ENCODE data around the gene RABGAP1.

Gene RABGAP1

DNA sequence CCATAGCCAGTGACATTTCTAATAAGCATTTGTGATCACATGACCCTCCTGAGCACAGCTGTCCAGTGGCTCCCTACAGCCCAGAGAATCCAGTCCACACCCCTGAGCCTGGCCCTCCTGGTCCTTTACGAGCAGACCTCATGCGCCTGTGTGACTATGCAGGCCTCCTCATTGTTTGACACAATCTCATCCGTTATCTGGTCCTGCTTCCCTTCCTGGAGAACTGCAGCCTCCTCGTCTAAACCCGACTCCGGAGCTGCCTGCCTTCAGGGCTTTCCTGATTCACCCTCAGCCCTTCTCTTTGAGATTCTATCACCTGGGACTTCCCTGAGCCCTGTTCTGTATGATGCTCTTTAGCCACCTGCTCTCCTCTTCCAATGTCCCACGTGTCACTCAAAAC is 172.4 kb downstream of the RABGAP1 start:
- Histone ChIP-seq H3K4me3 (ENCODE audit: low read length) (no peak overlapping the region), H3K9me3 (ENCODE audit: control insufficient read depth, low read length) (no peaks in the 10 kb centered on the region), H3K27me3 (ENCODE audit: control insufficient read depth, insufficient read depth, low read length) (no peaks in the 10 kb centered on the region), H3K36me3 (ENCODE audit: control insufficient read depth, insufficient read depth, low read length) (no peaks in the 10 kb centered on the region), H3K4me1 (ENCODE audit: control insufficient read depth, insufficient read depth, low read length) (peaks cover 8% of the 10 kb centered on the region), H3K9ac (ENCODE audit: low read length) (no peak overlapping the region)

DNA sequence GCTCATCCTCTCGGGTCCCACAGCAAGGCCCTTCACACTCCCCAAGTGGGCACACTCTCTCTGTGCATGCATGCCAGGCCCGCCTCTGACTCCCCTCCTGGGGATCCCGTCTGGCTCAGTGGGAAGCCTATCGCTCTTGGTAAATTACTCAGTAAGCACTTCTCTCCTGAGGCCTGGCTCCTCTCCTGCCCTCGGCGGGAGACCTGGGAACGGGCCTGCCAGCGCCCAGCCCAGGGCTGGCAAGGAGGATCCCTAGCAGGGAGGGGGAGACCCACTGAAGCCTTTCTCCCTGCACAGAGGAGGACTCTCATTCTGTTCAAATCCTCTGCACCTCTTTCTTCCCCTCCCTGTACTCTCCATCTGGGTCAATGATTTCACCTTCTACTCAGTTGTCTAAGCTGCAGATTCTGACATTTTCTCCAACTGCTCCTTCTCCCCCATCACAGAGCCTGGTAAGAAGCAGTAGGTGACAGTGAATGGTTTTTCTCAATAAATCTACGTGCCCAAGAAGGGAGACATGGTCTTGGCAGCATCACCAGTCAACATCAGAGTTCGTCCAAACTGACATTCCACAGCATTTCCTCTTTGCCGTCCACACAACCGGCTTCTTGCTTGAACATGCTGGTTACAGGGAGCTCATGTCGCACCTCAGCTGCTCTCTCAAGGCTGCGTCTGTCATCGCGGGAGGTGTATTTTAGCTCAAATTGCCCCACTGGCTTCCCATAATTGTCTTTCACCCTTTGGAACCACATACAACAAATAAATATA is 174.5 kb downstream of the RABGAP1 start:
- Histone ChIP-seq H3K9me3 (ENCODE audit: control insufficient read depth, low read length) (no peaks in the 10 kb centered on the region), H3K4me3 (ENCODE audit: low read length) (no peak overlapping the region), H3K4me1 (ENCODE audit: control insufficient read depth, insufficient read depth, low read length) (peaks cover 8% of the 10 kb centered on the region), H3K9ac (ENCODE audit: low read length) (no peak overlapping the region), H3K36me3 (ENCODE audit: control insufficient read depth, insufficient read depth, low read length) (no peaks in the 10 kb centered on the region), H3K27me3 (ENCODE audit: control insufficient read depth, insufficient read depth, low read length) (no peaks in the 10 kb centered on the region)

DNA sequence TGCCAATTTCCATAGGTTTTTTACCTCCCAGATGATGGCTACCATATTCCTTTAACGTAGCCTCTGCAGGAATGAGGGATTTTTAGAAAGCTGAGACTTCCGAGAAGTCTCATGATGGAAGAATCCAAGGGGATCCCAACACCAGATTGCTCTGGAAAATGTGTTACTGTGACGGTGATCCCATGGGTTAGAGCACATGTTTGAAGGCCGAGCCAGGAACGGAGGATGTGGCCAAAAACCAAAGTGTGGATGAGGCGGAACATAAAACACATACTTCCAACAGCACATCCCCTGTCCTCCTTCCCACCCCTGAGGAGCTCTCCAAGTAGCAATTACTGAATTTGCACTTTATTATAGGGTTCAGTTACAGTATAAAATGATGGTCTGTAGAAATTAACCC is 175.2 kb downstream of the RABGAP1 start:
- Histone ChIP-seq H3K4me1 (ENCODE audit: control insufficient read depth, insufficient read depth, low read length) (peaks cover 8% of the 10 kb centered on the region), H3K36me3 (ENCODE audit: control insufficient read depth, insufficient read depth, low read length) (no peaks in the 10 kb centered on the region), H3K9me3 (ENCODE audit: control insufficient read depth, low read length) (no peaks in the 10 kb centered on the region), H3K4me3 (ENCODE audit: low read length) (no peak overlapping the region), H3K9ac (ENCODE audit: low read length) (no peak overlapping the region), H3K27me3 (ENCODE audit: control insufficient read depth, insufficient read depth, low read length) (no peaks in the 10 kb centered on the region)

DNA sequence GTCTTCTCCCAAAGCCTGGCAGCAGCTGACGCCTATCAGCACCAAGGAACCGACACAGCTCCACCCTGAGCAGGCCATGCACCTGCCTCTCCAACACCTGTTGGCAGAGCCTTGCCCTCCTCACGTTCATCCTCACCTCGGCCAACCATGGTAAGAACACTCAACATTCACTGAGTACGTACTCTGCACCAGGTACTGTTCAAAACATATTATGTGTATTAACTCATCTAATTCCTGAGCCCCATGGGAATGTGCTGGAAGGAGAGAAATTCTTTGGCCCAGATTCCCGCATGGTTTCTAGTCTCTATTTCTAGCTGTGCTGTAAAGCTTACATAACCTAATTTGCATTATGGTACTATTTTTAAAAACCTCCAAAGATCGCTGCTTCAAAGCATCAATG is 178.7 kb downstream of the RABGAP1 start:
- H3K27me3 ChIP-seq (ENCODE audit: control insufficient read depth, insufficient read depth, low read length), result no peaks in the 10 kb centered on the region
- no peaks in the 10 kb centered on the region for H3K9me3 ChIP-seq (ENCODE audit: control insufficient read depth, low read length)
- no peak overlapping the region for H3K4me3 ChIP-seq (ENCODE audit: low read length)
- H3K4me1 ChIP-seq (ENCODE audit: control insufficient read depth, insufficient read depth, low read length), result no peaks in the 10 kb centered on the region
- no peaks in the 10 kb centered on the region for H3K36me3 ChIP-seq (ENCODE audit: control insufficient read depth, insufficient read depth, low read length)
- H3K9ac ChIP-seq (ENCODE audit: low read length), result no peak overlapping the region

DNA sequence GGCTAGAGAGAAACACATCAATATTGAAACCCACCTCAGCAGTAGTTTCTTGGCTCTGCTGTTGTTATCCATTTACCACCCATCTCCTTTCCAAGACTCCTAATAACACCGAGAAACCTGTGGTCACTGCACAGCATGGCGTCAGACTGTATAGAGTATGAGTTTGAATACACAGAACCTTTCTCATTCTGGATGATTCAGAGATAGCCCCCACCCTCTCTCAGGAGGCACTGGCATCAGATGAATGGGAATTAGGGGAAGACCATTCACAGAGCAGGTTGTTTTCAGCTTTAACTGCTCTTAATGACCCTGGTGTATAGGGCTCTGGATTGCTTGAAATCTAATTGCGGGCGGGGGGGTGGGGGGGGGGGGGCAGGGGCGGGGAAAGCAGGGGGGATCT is 179.3 kb downstream of the RABGAP1 start:
- Histone ChIP-seq H3K4me3 (ENCODE audit: low read length) (no peak overlapping the region), H3K36me3 (ENCODE audit: control insufficient read depth, insufficient read depth, low read length) (no peaks in the 10 kb centered on the region), H3K4me1 (ENCODE audit: control insufficient read depth, insufficient read depth, low read length) (no peaks in the 10 kb centered on the region)

DNA sequence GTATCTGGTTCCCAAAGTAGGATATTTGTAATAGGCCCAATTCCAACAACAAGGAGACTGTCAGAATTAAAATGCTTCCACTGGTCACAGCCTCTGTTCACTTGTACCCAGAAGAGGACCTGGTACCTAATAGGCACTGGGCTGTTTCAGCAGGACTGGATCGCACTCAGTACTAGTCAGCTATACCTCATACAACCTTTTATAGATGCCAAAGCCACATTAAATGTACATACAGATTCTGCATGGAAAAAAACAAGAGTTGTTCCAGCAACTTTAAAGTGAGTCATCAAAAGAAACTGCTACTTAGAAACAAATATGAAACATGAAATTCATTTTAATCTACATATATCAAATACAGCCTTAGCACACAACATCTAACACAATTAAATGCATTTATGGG is 180.1 kb downstream of the RABGAP1 start:
- no peak overlapping the region for H3K9ac ChIP-seq (ENCODE audit: low read length)
- H3K27me3 ChIP-seq (ENCODE audit: control insufficient read depth, insufficient read depth, low read length), result no peaks in the 10 kb centered on the region
- no peaks in the 10 kb centered on the region for H3K36me3 ChIP-seq (ENCODE audit: control insufficient read depth, insufficient read depth, low read length)
- H3K4me1 ChIP-seq (ENCODE audit: control insufficient read depth, insufficient read depth, low read length), result no peaks in the 10 kb centered on the region
- no peak overlapping the region for H3K4me3 ChIP-seq (ENCODE audit: low read length)
- H3K9me3 ChIP-seq (ENCODE audit: control insufficient read depth, low read length), result no peaks in the 10 kb centered on the region

More for the DNA sequence above, 179.3 kb downstream of the RABGAP1 start:
- H3K9ac ChIP-seq (ENCODE audit: low read length), result no peak overlapping the region
- H3K27me3 ChIP-seq (ENCODE audit: control insufficient read depth, insufficient read depth, low read length), result no peaks in the 10 kb centered on the region
- H3K9me3 ChIP-seq (ENCODE audit: control insufficient read depth, low read length), result no peaks in the 10 kb centered on the region

DNA sequence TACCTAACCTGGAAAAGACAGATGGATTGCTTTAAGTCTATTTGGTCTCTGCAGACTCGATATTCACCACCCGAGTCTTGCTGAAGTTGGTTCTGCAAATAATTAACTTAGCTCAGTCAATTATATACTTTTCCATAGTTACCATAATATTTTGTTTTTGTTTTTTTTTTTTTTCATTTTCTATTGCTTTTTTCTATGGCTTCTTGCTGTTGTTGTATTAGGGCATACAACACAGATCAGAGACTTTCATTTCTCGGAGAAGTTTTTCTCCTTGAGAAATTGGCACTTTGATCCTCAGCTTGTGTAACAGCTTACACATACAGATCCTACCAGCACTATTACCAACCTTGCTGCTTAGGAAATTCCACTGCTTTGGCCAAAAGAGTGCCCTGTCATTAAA is 180.6 kb downstream of the RABGAP1 start:
- H3K27me3 ChIP-seq (ENCODE audit: control insufficient read depth, insufficient read depth, low read length), result no peaks in the 10 kb centered on the region
- no peaks in the 10 kb centered on the region for H3K4me1 ChIP-seq (ENCODE audit: control insufficient read depth, insufficient read depth, low read length)
- H3K9me3 ChIP-seq (ENCODE audit: control insufficient read depth, low read length), result no peaks in the 10 kb centered on the region
- no peak overlapping the region for H3K9ac ChIP-seq (ENCODE audit: low read length)
- H3K4me3 ChIP-seq (ENCODE audit: low read length), result no peak overlapping the region
- H3K36me3 ChIP-seq (ENCODE audit: control insufficient read depth, insufficient read depth, low read length), result no peaks in the 10 kb centered on the region

DNA sequence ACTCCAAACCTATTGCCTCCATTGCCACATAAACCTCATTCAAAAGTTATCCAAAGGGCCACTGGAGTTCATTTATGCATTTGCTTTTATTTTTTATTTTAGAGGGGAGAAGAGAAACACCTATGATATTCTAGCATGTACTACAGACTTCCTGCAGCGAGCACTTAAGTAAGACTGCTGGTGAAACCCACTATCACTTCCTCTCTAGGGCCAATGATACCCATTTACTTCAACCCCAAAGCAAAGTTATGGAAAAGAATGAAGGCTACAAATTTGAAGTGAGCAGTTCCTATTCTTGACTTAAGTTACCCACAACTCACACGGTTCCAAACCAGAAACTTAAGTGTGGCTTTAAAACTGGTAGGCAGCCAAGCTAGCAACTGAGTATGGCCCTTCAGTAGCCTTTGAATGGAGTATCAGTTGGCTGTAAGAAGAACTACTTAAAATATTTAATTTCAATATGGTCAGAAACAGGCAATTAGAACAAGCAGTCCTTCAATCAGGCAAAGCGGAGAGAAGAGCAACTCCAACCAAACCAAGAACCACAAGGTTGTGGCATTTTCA is 186.8 kb downstream of the RABGAP1 start:
- no peaks in the 10 kb centered on the region for H3K27me3 ChIP-seq (ENCODE audit: control insufficient read depth, insufficient read depth, low read length)
- H3K9me3 ChIP-seq (ENCODE audit: control insufficient read depth, low read length), result no peaks in the 10 kb centered on the region
- H3K36me3 ChIP-seq (ENCODE audit: control insufficient read depth, insufficient read depth, low read length), result no peaks in the 10 kb centered on the region
- H3K4me1 ChIP-seq (ENCODE audit: control insufficient read depth, insufficient read depth, low read length), result no peaks in the 10 kb centered on the region
- H3K4me3 ChIP-seq (ENCODE audit: low read length), result no peak overlapping the region
- no peak overlapping the region for H3K9ac ChIP-seq (ENCODE audit: low read length)

DNA sequence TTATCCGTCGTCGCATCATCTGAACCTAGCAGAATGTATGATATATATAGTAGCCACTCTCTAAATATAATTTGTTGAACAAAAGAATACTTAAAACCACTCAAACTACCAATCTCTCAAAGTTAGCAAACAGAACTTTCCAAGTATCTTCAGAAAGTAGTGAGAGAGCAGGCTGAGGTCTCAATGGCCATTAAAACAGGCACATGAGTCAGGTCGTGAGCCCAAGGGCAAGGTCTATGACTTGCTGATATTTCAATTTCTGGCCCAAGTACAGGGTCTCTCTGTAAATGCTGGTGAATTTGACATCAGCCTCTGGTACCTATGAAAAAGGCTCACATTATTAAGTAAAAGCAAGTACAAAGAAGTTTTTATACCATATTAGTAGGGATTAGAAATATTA is 187.8 kb downstream of the RABGAP1 start:
- no peak overlapping the region for H3K9ac ChIP-seq (ENCODE audit: low read length)
- H3K27me3 ChIP-seq (ENCODE audit: control insufficient read depth, insufficient read depth, low read length), result no peaks in the 10 kb centered on the region
- H3K4me3 ChIP-seq (ENCODE audit: low read length), result no peak overlapping the region
- no peaks in the 10 kb centered on the region for H3K9me3 ChIP-seq (ENCODE audit: control insufficient read depth, low read length)
- no peaks in the 10 kb centered on the region for H3K4me1 ChIP-seq (ENCODE audit: control insufficient read depth, insufficient read depth, low read length)
- H3K36me3 ChIP-seq (ENCODE audit: control insufficient read depth, insufficient read depth, low read length), result no peaks in the 10 kb centered on the region

DNA sequence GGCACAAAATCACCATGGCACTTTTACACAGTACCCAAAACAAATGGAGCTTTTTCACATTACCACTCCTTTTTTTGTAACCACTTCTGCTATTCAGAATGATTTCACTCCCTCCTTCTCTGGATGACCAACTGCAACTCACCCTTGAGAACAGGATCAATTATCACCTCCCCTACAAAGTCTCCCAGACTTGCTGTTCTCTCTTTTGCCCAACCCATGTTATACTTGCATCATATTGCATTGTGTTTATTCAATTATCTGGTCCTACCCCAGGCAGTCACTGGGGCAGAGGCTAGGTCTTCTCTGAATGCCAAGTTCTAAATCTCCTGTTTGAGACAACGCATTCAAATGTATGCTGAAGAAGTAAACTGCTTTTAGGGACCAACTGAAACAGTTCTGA is 188.6 kb downstream of the RABGAP1 start:
- no peaks in the 10 kb centered on the region for H3K4me1 ChIP-seq (ENCODE audit: control insufficient read depth, insufficient read depth, low read length)
- no peaks in the 10 kb centered on the region for H3K27me3 ChIP-seq (ENCODE audit: control insufficient read depth, insufficient read depth, low read length)
- H3K4me3 ChIP-seq (ENCODE audit: low read length), result no peak overlapping the region
- no peak overlapping the region for H3K9ac ChIP-seq (ENCODE audit: low read length)
- H3K36me3 ChIP-seq (ENCODE audit: control insufficient read depth, insufficient read depth, low read length), result no peaks in the 10 kb centered on the region
- no peaks in the 10 kb centered on the region for H3K9me3 ChIP-seq (ENCODE audit: control insufficient read depth, low read length)

DNA sequence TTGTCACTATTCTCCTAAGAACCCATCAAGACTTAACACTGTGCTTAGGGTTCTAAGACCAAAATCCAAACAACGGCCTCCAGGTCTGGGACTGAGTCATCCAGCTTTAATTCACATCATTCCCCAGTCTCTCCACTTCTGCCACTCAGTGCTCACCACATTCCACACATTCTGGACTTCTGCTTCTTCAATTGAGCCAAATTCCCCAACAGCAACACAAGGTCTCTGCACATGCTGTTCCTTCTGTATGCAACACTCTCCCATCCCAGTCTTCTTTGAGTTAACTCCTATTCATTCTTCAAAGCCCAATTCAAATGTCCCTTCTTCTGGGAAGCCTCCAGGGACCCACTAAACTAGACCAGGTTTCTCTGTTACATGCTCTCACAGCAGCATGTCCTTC is 190.4 kb downstream of the RABGAP1 start:
- Histone ChIP-seq H3K27me3 (ENCODE audit: control insufficient read depth, insufficient read depth, low read length) (no peaks in the 10 kb centered on the region), H3K36me3 (ENCODE audit: control insufficient read depth, insufficient read depth, low read length) (no peaks in the 10 kb centered on the region), H3K9me3 (ENCODE audit: control insufficient read depth, low read length) (no peaks in the 10 kb centered on the region), H3K4me1 (ENCODE audit: control insufficient read depth, insufficient read depth, low read length) (no peaks in the 10 kb centered on the region), H3K9ac (ENCODE audit: low read length) (no peak overlapping the region), H3K4me3 (ENCODE audit: low read length) (no peak overlapping the region)

DNA sequence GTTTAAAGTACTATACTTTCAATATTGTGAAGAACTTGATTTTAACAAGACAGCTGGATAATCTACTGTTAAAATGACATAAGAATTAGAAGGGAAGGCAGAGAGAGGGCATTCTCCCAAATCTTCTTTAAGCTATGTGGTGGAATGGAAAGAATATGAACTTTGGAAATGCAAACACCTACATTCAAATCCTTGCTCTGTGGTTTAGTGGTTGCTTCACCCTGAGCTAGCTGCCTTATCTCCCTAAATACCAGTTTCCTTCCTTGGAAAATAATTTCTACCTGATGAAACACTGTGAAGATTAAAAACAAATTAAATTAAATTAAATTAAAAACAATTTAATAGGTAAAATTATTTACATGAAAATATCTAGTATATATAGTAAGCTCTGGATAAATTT is 191.2 kb downstream of the RABGAP1 start:
- Histone ChIP-seq H3K36me3 (ENCODE audit: control insufficient read depth, insufficient read depth, low read length) (no peaks in the 10 kb centered on the region), H3K4me3 (ENCODE audit: low read length) (no peak overlapping the region), H3K9me3 (ENCODE audit: control insufficient read depth, low read length) (no peaks in the 10 kb centered on the region), H3K9ac (ENCODE audit: low read length) (no peak overlapping the region), H3K4me1 (ENCODE audit: control insufficient read depth, insufficient read depth, low read length) (no peaks in the 10 kb centered on the region), H3K27me3 (ENCODE audit: control insufficient read depth, insufficient read depth, low read length) (no peaks in the 10 kb centered on the region)
